GM23338 (cell line): ENCODE measurements around the gene MAD1L1. TPM values are rescaled to one million over a fixed set of nuclear protein-coding genes. Genes with fewer than 3 reads are reported as not detected.

Experiments used
- ATAC-seq: fragments of 200-7000 bp; cut with Tn5 transposase; 3 replicates; pipeline ENCODE4 v1.9.1; 2020
- DNase-seq: peaks from one replicate; pipeline ENCODE4 v3.0.0-alpha.2; 2015; ENCODE audit warnings: low spot score
- H2AFZ ChIP-seq: fragments of 200-600 bp; sonication (generic); 2 replicates; pipeline ENCODE4 v1.8.0; 2016; ENCODE audit warnings: antibody characterized with exemption, mild to moderate bottlenecking, moderate library complexity
- H3F3A ChIP-seq: fragments of 200-600 bp; sonication (generic); replicated peaks from 2 replicates; pipeline ENCODE4 v1.8.0; 2017; ENCODE audit warnings: antibody characterized with exemption, mixed run types, low read depth
- H3K27ac ChIP-seq: fragments of 200-600 bp; sonication (generic); 2 replicates; pipeline ENCODE4 v1.6.1; 2016; ENCODE audit warnings: low read depth
- H3K27me3 ChIP-seq: fragments of 200-600 bp; sonication (generic); 2 replicates; pipeline ENCODE4 v1.8.0; 2016; ENCODE audit warnings: mild to moderate bottlenecking, mixed run types, moderate library complexity; ENCODE audit not compliant: insufficient read depth
- H3K36me3 ChIP-seq: fragments of 200-600 bp; sonication (generic); 2 replicates; pipeline ENCODE4 v1.8.0; 2016; ENCODE audit warnings: mild to moderate bottlenecking; ENCODE audit not compliant: insufficient read depth
- H3K4me1 ChIP-seq: fragments of 200-600 bp; sonication (generic); 2 replicates; pipeline ENCODE4 v1.8.0; 2016; ENCODE audit warnings: mild to moderate bottlenecking, moderate library complexity; ENCODE audit not compliant: insufficient read depth
- H3K4me2 ChIP-seq: fragments of 200-600 bp; sonication (generic); 2 replicates; pipeline ENCODE4 v1.7.1; 2017; ENCODE audit warnings: mixed run types
- H3K4me3 ChIP-seq: fragments of 200-600 bp; sonication (generic); 2 replicates; pipeline ENCODE4 v1.6.1; 2016; ENCODE audit warnings: mixed run types
- H3K79me2 ChIP-seq: fragments of 200-600 bp; sonication (generic); replicated peaks from 2 replicates; pipeline ENCODE4 v1.8.0; 2017; ENCODE audit warnings: mild to moderate bottlenecking; ENCODE audit not compliant: insufficient read depth
- H3K9me2 ChIP-seq: fragments of 200-600 bp; sonication (generic); 2 replicates; pipeline ENCODE4 v1.8.0; 2017; ENCODE audit not compliant: insufficient read depth
- H4K20me1 ChIP-seq: fragments of 200-600 bp; sonication (generic); replicated peaks from 2 replicates; pipeline ENCODE4 v1.8.0; 2017; ENCODE audit warnings: mild to moderate bottlenecking; ENCODE audit not compliant: insufficient read depth
- H3K27ac Mint-ChIP-seq: 2 replicates; pipeline ENCODE4 v1.8.0; 2020; ENCODE audit warnings: inconsistent platforms, mild to moderate bottlenecking, moderate library complexity, mixed read lengths
- H3K27me3 Mint-ChIP-seq: 3 replicates; pipeline ENCODE4 v1.8.0; 2022; ENCODE audit warnings: low read depth, mild to moderate bottlenecking, moderate library complexity, mixed read lengths, inconsistent platforms; ENCODE audit not compliant: insufficient read depth, poor library complexity
- H3K36me3 Mint-ChIP-seq: 3 replicates; pipeline ENCODE4 v1.8.0; 2021; ENCODE audit warnings: low read depth, mild to moderate bottlenecking, inconsistent platforms, moderate library complexity, mixed read lengths
- H3K4me1 Mint-ChIP-seq: 3 replicates; pipeline ENCODE4 v1.8.0; 2020; ENCODE audit warnings: mild to moderate bottlenecking, inconsistent platforms, mixed read lengths
- H3K4me3 Mint-ChIP-seq: 3 replicates; pipeline ENCODE4 v1.8.0; 2021; ENCODE audit warnings: moderate library complexity, mild to moderate bottlenecking, inconsistent platforms, mixed read lengths
- H3K9me3 Mint-ChIP-seq: 3 replicates; pipeline ENCODE4 v1.8.0; 2020; ENCODE audit warnings: moderate library complexity, mild to moderate bottlenecking, inconsistent platforms, mixed read lengths
- CREB1 ChIP-seq: fragments of 250-450 bp; sonication (Bioruptor Pico); IDR thresholded peaks from 2 replicates; pipeline ENCODE4 v1.5.0; 2020; ENCODE audit warnings: low read depth, mild to moderate bottlenecking, moderate library complexity
- EZH2 ChIP-seq: fragments of 200-600 bp; sonication (generic); IDR thresholded peaks from one replicate; pipeline ENCODE4 v1.8.0; 2017; ENCODE audit warnings: antibody characterized with exemption, mild to moderate bottlenecking, low read depth; ENCODE audit not compliant: unreplicated experiment
- EZH2phosphoT487 ChIP-seq: fragments of 200-600 bp; sonication (generic); IDR thresholded peaks from one replicate; pipeline ENCODE4 v1.8.1; 2018; ENCODE audit warnings: antibody characterized with exemption; ENCODE audit not compliant: unreplicated experiment
- JUNB ChIP-seq: IDR thresholded peaks from one replicate; pipeline ENCODE4 v1.6.1; 2016; ENCODE audit warnings: antibody characterized with exemption; ENCODE audit not compliant: unreplicated experiment
- NANOG ChIP-seq: IDR thresholded peaks from 2 replicates; pipeline ENCODE4 v1.6.1; 2016; ENCODE audit warnings: antibody characterized with exemption, borderline replicate concordance
- POLR2AphosphoS5 ChIP-seq: IDR thresholded peaks from 2 replicates; pipeline ENCODE4 v1.6.1; 2016; ENCODE audit warnings: antibody characterized with exemption, low read depth
- STAT1 ChIP-seq: IDR thresholded peaks from one replicate; pipeline ENCODE4 v1.6.1; 2016; ENCODE audit warnings: antibody characterized with exemption; ENCODE audit not compliant: unreplicated experiment
- ZNF114 ChIP-seq: fragments of 250-450 bp; sonication (Bioruptor Pico); IDR thresholded peaks from 2 replicates; pipeline ENCODE4 v1.5.0; 2020; ENCODE audit warnings: mild to moderate bottlenecking, moderate library complexity
- ZNF331 ChIP-seq: fragments of 250-450 bp; sonication (Bioruptor Pico); IDR thresholded peaks from 2 replicates; pipeline ENCODE4 v1.5.0; 2020; ENCODE audit warnings: low read depth, mild to moderate bottlenecking, moderate library complexity
- polyA plus RNA-seq: library from polyadenylated mRNA; unstranded; fragments of >200 nt; fragmentation: Nextera tagmentation; extraction: Ambion mirVana; gene quantifications from 2 replicates; pipeline ENCODE4 v1.2.1, GENCODE V29; 2016
- total RNA-seq: library from RNA; depleted of rRNA; stranded (reverse); fragments of >200 nt; shearing (Covaris generic); gene quantifications from 2 replicates; pipeline ENCODE4 v1.2.3, GENCODE V29; 2014
- TF ChIP-seq, protein P1 (sequence below), 2 experiments: fragments of 200-600 bp in 1 of 2; sonication (generic) in 1 of 2; conservative IDR thresholded peaks; 2 replicates each; pipeline versions ENCODE4 v1.5.1 to v1.6.1; 2016 to 2017; ENCODE audit warnings: antibody characterized with exemption in 2 of 2, low read depth in 2 of 2, mild to moderate bottlenecking in 2 of 2, moderate library complexity in 1 of 2
- TF ChIP-seq, protein P2 (sequence below): IDR thresholded peaks from 2 replicates; pipeline ENCODE4 v1.6.1; 2016; ENCODE audit warnings: antibody characterized with exemption
- TF ChIP-seq, protein P3 (sequence below): fragments of 250-450 bp; sonication (Bioruptor Pico); IDR thresholded peaks from 2 replicates; pipeline ENCODE4 v1.5.0; 2020; ENCODE audit warnings: mild to moderate bottlenecking, moderate library complexity
- TF ChIP-seq, protein P4 (sequence below): IDR thresholded peaks from one replicate; pipeline ENCODE4 v1.6.1; 2018; ENCODE audit warnings: antibody characterized with exemption; ENCODE audit not compliant: unreplicated experiment

The MAD1L1 gene
- total and polyA plus RNA-seq, 2 experiments from 2014 or later: 40.3 to 59.3 TPM

DNA sequence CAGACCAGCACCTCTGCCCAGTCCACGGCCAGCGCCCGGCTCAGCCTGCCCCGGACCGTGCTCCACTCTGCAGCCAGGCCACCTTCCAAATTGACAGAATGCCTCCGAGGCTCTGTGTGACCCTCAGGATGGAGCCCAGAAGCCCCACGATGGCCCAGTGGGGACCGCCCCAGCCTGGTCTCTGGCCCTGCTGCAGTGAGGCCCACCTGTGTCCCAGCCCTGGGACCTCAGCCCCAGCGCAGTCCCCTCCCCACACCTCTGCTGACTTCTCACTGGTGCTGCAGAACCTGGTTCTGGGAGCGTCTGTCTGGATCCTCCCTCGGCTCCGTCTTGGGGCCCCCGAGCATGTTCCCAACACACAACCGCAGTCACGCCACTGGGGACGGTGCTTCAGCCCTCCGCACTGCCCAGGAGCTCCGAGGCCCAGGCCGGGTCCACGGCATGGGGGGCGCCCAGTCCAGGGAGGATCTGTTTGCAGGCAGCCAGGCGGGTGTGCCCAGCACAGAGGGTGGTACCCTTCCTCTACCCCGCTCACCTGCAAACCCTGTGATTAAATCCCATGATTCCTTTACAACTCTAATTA lies 314.6 kb downstream of the MAD1L1 start:
- no peak overlapping the region for H3K4me3 ChIP-seq

More for the DNA sequence above, 314.6 kb downstream of the MAD1L1 start:
- H3K27me3 Mint-ChIP-seq: peaks cover 4% of the 10 kb centered on the region
- no peaks in the 10 kb centered on the region for H3K79me2 ChIP-seq
- H3K4me1 Mint-ChIP-seq: peaks cover under 1% of the 10 kb centered on the region
- H3K9me2 ChIP-seq: no peaks in the 10 kb centered on the region
- no peak for DNase-seq
- H3K27ac ChIP-seq: no peak overlapping the region
- H3K9me3 Mint-ChIP-seq: no peaks in the 10 kb centered on the region; the same call in 2 of the 3 replicates
- no peaks in the 10 kb centered on the region for H3K4me1 ChIP-seq
- H3K4me3 Mint-ChIP-seq: no peak overlapping the region
- H3F3A ChIP-seq: no peaks in the 10 kb centered on the region
- ATAC-seq: no peak
- H3K27me3 ChIP-seq: no peaks in the 10 kb centered on the region
- TF ChIP-seq JUNB (no peak), POLR2AphosphoS5 (no peak), EZH2 (no peak), EZH2phosphoT487 (no peak), ZNF114 (CRISPR knock-in tag) (no peak), NANOG (no peak), STAT1 (no peak), CREB1 (no peak), ZNF331 (CRISPR knock-in tag) (no peak)
- TF ChIP-seq, protein P1, sequence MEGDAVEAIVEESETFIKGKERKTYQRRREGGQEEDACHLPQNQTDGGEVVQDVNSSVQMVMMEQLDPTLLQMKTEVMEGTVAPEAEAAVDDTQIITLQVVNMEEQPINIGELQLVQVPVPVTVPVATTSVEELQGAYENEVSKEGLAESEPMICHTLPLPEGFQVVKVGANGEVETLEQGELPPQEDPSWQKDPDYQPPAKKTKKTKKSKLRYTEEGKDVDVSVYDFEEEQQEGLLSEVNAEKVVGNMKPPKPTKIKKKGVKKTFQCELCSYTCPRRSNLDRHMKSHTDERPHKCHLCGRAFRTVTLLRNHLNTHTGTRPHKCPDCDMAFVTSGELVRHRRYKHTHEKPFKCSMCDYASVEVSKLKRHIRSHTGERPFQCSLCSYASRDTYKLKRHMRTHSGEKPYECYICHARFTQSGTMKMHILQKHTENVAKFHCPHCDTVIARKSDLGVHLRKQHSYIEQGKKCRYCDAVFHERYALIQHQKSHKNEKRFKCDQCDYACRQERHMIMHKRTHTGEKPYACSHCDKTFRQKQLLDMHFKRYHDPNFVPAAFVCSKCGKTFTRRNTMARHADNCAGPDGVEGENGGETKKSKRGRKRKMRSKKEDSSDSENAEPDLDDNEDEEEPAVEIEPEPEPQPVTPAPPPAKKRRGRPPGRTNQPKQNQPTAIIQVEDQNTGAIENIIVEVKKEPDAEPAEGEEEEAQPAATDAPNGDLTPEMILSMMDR (conservative IDR thresholded peaks at IDR 0.05; ENCODE audit: low read depth in 2 of 2): no peak
- TF ChIP-seq, protein P2, sequence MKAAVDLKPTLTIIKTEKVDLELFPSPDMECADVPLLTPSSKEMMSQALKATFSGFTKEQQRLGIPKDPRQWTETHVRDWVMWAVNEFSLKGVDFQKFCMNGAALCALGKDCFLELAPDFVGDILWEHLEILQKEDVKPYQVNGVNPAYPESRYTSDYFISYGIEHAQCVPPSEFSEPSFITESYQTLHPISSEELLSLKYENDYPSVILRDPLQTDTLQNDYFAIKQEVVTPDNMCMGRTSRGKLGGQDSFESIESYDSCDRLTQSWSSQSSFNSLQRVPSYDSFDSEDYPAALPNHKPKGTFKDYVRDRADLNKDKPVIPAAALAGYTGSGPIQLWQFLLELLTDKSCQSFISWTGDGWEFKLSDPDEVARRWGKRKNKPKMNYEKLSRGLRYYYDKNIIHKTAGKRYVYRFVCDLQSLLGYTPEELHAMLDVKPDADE: no peak
- TF ChIP-seq, protein P3, sequence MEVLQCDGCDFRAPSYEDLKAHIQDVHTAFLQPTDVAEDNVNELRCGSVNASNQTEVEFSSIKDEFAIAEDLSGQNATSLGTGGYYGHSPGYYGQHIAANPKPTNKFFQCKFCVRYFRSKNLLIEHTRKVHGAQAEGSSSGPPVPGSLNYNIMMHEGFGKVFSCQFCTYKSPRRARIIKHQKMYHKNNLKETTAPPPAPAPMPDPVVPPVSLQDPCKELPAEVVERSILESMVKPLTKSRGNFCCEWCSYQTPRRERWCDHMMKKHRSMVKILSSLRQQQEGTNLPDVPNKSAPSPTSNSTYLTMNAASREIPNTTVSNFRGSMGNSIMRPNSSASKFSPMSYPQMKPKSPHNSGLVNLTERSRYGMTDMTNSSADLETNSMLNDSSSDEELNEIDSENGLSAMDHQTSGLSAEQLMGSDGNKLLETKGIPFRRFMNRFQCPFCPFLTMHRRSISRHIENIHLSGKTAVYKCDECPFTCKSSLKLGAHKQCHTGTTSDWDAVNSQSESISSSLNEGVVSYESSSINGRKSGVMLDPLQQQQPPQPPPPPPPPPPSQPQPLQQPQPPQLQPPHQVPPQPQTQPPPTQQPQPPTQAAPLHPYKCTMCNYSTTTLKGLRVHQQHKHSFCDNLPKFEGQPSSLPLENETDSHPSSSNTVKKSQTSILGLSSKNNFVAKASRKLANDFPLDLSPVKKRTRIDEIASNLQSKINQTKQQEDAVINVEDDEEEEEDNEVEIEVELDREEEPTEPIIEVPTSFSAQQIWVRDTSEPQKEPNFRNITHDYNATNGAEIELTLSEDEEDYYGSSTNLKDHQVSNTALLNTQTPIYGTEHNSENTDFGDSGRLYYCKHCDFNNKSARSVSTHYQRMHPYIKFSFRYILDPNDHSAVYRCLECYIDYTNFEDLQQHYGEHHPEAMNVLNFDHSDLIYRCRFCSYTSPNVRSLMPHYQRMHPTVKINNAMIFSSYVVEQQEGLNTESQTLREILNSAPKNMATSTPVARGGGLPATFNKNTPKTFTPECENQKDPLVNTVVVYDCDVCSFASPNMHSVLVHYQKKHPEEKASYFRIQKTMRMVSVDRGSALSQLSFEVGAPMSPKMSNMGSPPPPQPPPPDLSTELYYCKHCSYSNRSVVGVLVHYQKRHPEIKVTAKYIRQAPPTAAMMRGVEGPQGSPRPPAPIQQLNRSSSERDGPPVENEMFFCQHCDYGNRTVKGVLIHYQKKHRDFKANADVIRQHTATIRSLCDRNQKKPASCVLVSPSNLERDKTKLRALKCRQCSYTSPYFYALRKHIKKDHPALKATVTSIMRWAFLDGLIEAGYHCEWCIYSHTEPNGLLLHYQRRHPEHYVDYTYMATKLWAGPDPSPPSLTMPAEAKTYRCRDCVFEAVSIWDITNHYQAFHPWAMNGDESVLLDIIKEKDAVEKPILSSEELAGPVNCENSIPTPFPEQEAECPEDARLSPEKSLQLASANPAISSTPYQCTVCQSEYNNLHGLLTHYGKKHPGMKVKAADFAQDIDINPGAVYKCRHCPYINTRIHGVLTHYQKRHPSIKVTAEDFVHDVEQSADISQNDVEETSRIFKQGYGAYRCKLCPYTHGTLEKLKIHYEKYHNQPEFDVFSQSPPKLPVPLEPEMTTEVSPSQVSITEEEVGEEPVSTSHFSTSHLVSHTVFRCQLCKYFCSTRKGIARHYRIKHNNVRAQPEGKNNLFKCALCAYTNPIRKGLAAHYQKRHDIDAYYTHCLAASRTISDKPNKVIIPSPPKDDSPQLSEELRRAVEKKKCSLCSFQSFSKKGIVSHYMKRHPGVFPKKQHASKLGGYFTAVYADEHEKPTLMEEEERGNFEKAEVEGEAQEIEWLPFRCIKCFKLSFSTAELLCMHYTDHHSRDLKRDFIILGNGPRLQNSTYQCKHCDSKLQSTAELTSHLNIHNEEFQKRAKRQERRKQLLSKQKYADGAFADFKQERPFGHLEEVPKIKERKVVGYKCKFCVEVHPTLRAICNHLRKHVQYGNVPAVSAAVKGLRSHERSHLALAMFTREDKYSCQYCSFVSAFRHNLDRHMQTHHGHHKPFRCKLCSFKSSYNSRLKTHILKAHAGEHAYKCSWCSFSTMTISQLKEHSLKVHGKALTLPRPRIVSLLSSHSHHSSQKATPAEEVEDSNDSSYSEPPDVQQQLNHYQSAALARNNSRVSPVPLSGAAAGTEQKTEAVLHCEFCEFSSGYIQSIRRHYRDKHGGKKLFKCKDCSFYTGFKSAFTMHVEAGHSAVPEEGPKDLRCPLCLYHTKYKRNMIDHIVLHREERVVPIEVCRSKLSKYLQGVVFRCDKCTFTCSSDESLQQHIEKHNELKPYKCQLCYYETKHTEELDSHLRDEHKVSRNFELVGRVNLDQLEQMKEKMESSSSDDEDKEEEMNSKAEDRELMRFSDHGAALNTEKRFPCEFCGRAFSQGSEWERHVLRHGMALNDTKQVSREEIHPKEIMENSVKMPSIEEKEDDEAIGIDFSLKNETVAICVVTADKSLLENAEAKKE (CRISPR knock-in tag): no peak
- TF ChIP-seq, protein P4, sequence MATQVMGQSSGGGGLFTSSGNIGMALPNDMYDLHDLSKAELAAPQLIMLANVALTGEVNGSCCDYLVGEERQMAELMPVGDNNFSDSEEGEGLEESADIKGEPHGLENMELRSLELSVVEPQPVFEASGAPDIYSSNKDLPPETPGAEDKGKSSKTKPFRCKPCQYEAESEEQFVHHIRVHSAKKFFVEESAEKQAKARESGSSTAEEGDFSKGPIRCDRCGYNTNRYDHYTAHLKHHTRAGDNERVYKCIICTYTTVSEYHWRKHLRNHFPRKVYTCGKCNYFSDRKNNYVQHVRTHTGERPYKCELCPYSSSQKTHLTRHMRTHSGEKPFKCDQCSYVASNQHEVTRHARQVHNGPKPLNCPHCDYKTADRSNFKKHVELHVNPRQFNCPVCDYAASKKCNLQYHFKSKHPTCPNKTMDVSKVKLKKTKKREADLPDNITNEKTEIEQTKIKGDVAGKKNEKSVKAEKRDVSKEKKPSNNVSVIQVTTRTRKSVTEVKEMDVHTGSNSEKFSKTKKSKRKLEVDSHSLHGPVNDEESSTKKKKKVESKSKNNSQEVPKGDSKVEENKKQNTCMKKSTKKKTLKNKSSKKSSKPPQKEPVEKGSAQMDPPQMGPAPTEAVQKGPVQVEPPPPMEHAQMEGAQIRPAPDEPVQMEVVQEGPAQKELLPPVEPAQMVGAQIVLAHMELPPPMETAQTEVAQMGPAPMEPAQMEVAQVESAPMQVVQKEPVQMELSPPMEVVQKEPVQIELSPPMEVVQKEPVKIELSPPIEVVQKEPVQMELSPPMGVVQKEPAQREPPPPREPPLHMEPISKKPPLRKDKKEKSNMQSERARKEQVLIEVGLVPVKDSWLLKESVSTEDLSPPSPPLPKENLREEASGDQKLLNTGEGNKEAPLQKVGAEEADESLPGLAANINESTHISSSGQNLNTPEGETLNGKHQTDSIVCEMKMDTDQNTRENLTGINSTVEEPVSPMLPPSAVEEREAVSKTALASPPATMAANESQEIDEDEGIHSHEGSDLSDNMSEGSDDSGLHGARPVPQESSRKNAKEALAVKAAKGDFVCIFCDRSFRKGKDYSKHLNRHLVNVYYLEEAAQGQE: no peak
- no peaks in the 10 kb centered on the region for H3K36me3 Mint-ChIP-seq
- no peak overlapping the region for H3K4me2 ChIP-seq
- no peak overlapping the region for H3K27ac Mint-ChIP-seq
- H3K36me3 ChIP-seq: no peaks in the 10 kb centered on the region
- H2AFZ ChIP-seq: no peak overlapping the region
- peaks cover 5% of the 10 kb centered on the region; the same call in 1 of the 2 replicates for H4K20me1 ChIP-seq
